Glomerular visceral epithelial cell (primary cell): ENCODE data around the gene SPAG16.
"Not testable (repeated sequence)": the region's sequence is repeated elsewhere in the genome, so short reads cannot be mapped to it uniquely, and the experiment has no call there.

Source experiments
- DNase-seq: peaks from one replicate; pipeline ENCODE4 v3.0.0-alpha.2; 2016; ENCODE audit errors: extremely low spot score

The SPAG16 gene

DNA sequence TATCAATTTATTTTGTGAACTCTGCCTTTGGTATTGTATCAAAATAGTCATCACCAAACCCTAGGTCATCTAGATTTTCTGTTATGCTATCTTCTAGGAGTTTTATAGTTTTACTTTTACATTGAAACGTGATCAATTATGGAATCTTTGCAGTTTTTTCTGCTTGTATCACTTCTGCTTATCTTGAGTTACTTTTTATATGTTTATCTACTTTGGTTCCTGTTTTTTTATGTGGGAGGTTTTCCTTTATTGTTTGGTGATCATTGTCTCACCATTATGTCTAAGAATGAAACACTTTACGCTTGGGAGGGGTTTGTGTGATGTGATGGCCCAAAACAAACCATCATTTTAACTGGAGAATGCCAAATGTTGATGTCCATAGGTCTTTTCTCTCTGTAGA, 261.2 kb downstream of the SPAG16 start:
- no peak for DNase-seq

DNA sequence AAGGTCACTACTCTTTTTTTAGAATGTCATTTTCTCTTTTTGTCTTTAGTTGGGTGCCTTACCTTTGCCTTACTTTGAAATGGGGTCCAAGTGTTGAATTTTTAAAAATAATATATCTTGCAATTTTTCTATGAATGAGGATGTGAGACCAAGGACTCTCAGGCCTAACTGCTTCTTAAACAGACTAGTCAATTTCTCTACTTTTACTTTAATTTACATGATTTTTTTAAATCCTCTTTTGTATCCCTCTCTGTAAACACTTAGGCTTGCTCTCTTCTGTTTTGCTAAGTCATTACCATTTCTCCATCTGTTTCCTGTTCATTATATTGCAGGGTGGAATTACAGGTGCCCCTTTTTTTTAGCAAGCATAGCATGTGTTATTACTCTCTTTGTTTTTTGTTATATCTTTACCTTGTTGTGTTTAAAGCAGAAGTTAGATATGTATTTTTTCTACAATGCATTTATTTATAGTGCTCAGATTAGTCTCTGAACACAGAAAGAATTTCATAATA, 261.8 kb downstream of the SPAG16 start:
- no peak for DNase-seq

- DNase-seq: no peak
Measured at GRCh38 chr2:213551526-213551925, 267.3 kb downstream of the SPAG16 start.

DNA sequence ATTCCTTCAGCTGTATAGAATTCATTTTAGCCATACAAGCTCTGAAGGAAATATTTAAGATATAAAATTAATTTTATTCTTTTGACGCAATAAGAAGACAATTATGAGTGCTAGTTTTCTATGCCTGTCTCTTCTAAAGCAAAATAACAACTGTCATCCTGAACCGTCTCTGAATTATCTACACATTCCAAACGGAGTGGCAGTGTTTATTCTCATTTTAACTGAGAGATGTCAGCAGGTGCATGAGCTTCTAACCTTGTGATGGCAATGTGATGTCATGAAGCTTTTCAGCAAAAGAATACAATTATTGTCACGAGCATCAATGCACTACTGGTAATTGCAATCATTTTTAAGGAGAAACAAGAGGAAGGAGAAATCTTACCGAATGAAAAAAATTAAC, 274.8 kb downstream of the SPAG16 start:
- no peak for DNase-seq

- no peak for DNase-seq
Measured at GRCh38 chr2:213561759-213562158, 277.5 kb downstream of the SPAG16 start.

- no peak for DNase-seq
Measured at GRCh38 chr2:213562539-213563180, 278.4 kb downstream of the SPAG16 start.

- no peak for DNase-seq
Measured at GRCh38 chr2:213566846-213567245, 282.6 kb downstream of the SPAG16 start.

DNA sequence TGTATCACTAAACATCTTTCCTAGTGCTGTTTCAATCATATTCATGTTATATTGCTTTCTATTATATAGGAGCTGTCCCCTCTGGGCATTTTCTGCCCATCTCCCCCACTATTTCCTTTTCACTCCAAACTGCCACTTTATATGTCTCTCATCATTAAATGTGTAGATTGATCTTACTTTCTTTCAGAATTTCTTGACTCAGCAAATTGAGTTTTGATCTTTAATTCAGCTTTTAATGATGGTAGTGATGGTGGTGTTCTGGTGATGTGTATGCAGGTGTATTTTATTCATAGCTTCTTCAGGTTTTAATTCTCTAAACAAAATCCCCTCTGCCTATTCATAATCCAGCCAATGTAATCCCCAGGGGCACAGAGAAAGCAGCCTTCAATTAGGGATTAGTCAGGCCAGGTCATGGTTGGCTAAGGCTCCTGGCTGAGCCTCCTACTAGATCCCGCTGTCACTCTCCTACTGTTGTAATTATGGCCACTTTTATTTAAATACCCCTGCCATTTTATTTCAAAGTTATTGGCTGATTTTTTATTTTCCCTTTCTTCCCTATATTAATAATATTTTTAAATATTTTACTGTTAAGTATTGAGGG, 325.4 kb downstream of the SPAG16 start:
- DNase-seq: no peak

DNA sequence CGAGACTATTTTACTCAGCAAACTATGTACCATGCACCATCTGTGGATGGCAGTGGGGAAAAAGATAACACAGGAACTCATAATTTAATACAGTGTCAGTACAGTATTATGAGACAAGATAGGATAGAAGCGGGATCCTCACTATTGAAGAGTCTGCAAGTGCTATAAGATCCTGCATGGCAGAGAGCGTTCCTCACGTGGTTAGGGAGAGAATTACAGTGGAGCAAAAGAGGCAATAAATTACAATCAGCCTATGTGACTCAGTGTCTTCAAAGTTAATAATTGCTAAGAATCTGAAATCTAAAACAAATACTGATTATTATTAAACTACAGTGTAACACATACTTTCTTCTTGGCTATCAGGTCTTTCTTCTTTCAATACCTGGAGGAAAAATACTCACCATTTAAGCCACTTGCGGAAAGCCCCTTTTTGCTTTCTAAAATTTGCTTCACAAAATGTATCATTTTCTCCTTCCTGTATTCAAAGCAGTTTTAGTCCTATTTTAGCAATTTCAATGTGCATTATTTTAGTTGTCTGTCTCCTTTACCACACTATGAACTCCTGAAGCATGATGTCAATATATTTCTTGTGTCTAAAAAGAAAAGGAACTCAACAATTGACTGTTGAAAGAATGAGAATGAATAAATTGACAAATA, 342.9 kb downstream of the SPAG16 start:
- peak; percentile 11 for DNase-seq

DNA sequence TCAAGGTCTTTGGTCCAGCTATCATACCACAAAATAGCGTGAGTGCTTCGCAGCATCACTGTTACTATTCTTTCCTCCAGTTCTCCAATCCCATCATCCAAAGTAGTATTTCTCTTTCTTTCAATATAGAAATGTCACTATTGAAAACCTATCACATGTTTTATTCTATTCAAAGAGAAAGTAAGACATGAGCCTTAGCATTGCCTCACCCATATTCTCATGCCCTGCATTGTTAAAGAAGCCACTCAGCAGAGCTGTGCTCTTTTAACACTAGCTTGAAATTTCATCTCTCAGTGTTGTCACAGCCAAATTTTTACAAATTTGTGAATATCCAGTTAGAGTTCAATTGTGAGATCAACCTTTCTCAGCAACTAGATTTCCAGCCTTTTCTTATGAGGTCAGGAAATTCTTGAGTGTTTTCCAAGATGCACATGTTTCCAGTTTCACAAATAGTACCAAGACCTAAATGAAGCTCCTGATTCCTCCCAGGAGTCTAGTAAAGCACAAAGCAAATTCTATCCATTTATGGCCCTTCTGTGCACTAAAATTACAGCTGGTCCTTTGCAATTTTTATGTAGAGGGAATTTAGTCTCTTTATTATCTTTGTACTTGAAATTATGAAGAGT, 343.7 kb downstream of the SPAG16 start:
- DNase-seq: no peak

GRCh38 chr2:213640738-213641425, 356.6 kb downstream of the SPAG16 start:
- DNase-seq: no peak

DNA sequence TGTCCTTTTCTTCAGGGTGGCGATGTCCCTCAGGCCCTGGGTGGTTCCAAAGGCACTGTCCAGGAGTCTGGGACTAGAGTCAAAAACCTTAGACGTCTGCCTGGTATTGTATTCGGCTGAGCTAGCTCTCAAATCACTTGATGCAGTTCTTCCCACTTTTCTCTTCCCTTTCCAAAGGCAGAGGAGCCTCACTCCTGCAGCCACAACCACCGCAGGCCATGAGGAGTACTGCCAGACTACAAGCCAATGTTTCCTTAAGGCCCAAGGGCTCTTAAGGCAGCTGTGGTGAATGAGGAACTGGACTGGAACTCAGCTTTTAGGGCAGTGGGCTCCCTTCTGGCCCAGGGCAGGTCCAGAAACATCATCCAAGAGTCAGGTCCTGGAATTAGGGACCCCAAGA, 360.7 kb downstream of the SPAG16 start:
- no peak for DNase-seq

GRCh38 chr2:213649176-213649575, 364.9 kb downstream of the SPAG16 start:
- DNase-seq: no peak

GRCh38 chr2:213664817-213665216, 380.6 kb downstream of the SPAG16 start:
- DNase-seq: no peak

GRCh38 chr2:213669657-213670056, 385.4 kb downstream of the SPAG16 start:
- DNase-seq: no peak

DNA sequence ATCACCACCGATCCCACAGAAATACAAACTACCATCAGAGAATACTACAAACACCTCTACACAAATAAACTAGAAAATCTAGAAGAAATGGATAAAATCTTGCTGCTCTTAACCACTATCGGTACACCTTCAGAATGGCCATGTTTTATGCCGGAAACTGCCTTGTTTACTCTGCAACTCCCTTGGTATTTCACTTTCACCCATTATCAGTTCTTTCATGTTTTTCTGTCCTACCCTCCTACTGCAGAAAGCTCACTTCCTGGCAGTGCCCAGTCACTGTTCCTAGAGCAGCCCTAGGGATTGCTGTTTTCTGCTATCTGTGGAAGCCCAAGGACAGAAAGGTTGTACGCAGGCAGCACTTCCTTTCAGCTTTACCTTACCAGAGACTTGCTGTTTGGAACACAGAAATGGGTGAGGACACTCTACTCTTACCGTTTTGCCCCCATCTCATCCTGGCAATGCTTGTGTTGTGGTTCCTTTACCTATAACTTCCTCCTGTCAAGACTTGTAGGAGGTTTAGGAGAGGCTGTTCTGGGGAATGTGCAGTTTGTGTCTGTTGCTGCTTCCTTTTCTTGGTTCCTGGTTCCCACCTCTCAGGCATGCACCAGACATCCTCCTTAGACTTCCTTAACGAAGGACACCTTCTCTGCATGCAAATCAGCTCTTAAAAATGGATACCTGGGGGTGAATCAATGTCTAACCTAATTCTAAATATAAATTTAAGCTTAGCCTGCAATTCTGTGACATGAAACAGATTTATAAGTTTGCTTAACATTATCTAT, 394.4 kb downstream of the SPAG16 start:
- DNase-seq: no peak

DNA sequence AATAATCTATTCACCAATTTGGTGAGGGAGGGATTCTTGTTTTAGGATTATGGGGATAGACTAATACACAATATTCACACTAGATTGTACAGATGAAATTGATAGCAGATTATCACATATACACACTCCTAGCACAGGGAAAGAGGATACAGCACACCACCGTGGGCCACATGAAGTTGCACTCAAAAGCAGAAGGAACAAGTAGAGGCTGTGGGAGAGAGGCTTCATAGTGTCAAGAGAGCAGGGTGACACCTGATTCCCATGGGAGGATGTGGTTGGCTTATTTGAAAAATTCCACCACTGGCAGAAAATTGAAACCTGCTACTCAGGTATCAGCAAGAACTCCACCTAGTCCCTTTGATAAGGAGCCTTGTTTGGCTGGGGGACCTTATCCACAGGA, 395.6 kb downstream of the SPAG16 start:
- DNase-seq: no peak

DNA sequence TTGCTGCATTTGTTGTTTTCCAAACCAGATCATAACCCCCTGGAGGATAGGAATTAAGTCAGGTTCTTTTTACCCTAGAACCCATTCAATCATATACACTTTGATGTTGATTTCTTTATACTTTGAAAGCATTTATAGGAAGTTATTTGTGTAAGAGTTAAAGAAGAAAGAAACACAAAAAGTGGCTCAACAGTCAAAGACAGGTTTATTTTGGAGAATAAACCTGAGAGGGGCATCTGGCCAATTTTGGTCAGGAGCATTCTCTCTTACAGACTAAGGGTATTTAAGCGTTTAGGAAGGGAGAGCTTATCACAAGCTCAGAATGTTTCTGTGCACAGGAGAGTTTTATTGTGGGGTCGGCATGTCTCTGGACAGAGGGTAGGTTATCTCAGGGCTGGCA, 398.0 kb downstream of the SPAG16 start:
- DNase-seq: no peak

DNA sequence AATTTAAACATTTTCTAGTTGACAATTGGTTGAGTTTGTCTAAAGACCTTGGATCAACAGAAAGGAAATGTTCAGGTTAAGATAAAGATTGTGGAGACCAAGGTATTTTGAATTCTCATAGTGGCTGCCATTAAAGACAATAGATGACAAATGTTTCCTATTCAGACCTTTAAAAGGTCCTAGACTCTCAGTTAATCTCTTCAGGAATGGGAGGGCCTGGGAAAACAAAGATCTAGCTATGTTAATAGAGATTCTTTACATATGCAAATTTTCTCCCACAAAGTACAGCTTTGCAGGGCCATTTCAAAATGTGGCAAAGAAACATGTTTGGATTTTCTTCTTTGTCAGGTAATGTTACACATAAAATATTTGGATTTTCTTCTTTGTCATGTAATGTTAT, 403.9 kb downstream of the SPAG16 start:
- DNase-seq: no peak

GRCh38 chr2:213688825-213689224, 404.6 kb downstream of the SPAG16 start:
- not testable (repeated sequence) for DNase-seq

DNA sequence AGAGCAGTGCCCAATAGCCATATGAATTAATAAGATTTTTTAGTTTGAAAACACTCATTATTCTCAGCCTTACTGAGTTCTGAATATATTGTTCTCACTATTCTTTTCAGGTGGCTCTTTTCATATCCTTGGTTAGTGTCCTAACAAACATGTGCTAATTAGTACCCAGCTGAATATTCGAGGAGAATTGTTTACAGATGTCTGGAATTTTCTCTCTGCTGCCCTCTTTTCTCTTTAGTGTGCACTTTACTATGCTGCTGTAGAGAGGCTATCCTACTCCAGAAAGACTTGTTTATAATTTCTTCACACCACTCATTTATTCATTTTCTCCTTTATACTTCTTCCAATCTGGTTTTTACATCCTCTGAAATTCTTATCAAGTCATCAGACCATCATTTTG, 405.3 kb downstream of the SPAG16 start:
- DNase-seq: no peak
